Activated CD4-positive, alpha-beta T cell treated with anti-CD3 and anti-CD28 coated beads, Interleukin-2, amount 10 ng/mL, durations not matched to agents 7 days and 5 days (primary cell): ENCODE results near the gene SHISA3. TPM values are rescaled to one million over a fixed set of nuclear protein-coding genes. Genes with fewer than 3 reads are reported as not detected.

ENCODE experiments used
- CTCF ChIA-PET: fragments of 350-600 bp; sonication (Branson Sonifier 250); formaldehyde crosslinking; loops from one replicate; lab custom pipeline; 2021; ENCODE audit warnings: antibody characterized with exemption; lab: Charles Lee
- POLR2A ChIA-PET: fragments of 350-600 bp; sonication (Branson Sonifier 250); formaldehyde crosslinking; loops from one replicate; lab custom pipeline; 2021; ENCODE audit warnings: antibody characterized with exemption; lab: Charles Lee
- DNase-seq: peaks from one replicate; pipeline ENCODE4 v3.0.0-alpha.2; 2020
- H3K27ac Mint-ChIP-seq: one replicate; pipeline ENCODE4 v1.8.0; 2021; ENCODE audit warnings: mild to moderate bottlenecking, moderate library complexity, mixed read lengths
- H3K27me3 Mint-ChIP-seq: one replicate; pipeline ENCODE4 v1.8.0; 2021; ENCODE audit warnings: mixed read lengths
- H3K36me3 Mint-ChIP-seq: one replicate; pipeline ENCODE4 v1.8.0; 2021; ENCODE audit warnings: low read depth, mixed read lengths
- H3K4me1 Mint-ChIP-seq: one replicate; pipeline ENCODE4 v1.8.0; 2021; ENCODE audit warnings: mixed read lengths
- H3K4me3 Mint-ChIP-seq: one replicate; pipeline ENCODE4 v1.8.0; 2021; ENCODE audit warnings: mild to moderate bottlenecking, moderate library complexity, mixed read lengths
- H3K9me3 Mint-ChIP-seq: one replicate; pipeline ENCODE4 v1.8.0; 2021; ENCODE audit warnings: mixed read lengths
- total RNA-seq, 2 experiments: library from RNA; stranded (reverse); gene quantifications; one replicate each; pipeline ENCODE4 v1.2.3, GENCODE V29; 2021

SHISA3 gene
- total RNA-seq, 2 experiments from 2014 or later = 0.42 to 0.69 TPM

DNA sequence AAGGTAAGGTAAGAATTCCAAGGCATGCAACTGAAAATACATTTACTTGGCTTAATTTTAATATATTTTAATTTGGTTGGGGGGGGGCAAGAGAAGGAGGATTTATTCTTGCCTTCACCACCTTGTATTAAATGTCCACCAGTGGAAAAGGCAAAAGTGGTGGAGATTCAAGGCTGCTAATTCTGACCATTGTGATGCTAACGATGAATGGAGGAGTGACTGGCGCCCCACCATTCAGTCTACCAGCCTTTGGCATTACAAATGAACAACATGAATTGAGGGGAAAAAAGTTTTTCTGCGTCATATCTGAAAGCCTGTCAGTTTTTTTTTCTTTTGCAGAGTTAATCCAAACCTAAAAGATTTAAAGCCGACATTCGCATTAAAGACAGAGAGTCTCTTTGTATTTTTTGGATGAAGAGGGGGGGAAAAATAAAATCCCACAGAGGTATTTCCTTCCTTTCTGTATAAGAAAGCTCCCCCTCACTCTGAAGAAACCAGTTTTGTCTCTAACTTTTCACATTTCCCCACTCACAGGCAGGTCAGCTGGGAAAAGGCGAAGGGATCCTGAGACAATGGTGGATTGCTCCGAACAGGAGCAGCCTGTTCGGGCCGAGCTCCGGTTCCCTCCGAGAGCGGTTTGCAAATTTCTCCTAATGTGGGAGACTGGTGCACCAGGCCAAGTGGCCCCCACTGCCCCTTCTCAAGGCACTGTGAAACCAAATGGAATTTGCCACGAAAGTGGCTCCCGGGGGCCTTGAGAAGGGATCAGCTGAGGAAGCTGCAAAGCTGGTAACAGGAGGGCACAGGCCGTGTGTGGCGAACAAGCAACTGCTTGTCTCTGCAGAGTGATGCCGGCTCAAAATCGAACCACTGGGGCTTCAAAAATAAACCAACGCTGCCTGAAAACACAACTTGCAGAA, 28.1 kb downstream of the SHISA3 start:
- H3K9me3 Mint-ChIP-seq = no peaks in the 10 kb centered on the region
- peaks cover 9% of the 10 kb centered on the region for H3K36me3 Mint-ChIP-seq
- ChIA-PET CTCF (no interaction called here), POLR2A (no interaction called here)
- no peak for DNase-seq
- H3K4me3 Mint-ChIP-seq = no peak overlapping the region
- no peak overlapping the region for H3K27ac Mint-ChIP-seq
- no peaks in the 10 kb centered on the region for H3K4me1 Mint-ChIP-seq
- H3K27me3 Mint-ChIP-seq = no peaks in the 10 kb centered on the region

DNA sequence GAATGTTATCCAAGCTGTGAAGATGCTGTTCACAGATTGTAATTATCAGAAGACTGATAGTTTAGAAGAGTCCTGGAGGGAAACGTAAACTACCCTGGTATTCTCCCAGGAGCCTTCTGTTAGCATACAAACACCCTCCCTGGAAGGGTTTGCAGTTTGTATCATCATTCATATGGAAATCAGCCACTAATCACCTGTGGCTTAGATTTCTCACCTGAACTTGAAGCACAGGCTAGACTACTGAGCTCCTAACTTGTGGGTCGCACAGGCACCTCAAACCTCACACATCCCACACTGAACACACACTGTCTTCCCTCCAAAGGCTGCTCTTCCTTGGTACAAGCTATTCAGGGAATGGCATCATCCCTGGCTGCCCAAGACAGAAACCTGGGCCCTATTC, 30.7 kb downstream of the SHISA3 start:
- Mint-ChIP-seq H3K4me1 (no peaks in the 10 kb centered on the region), H3K4me3 (no peak overlapping the region), H3K9me3 (no peaks in the 10 kb centered on the region), H3K27ac (no peak overlapping the region), H3K27me3 (no peaks in the 10 kb centered on the region), H3K36me3 (peaks cover 4% of the 10 kb centered on the region)
- ChIA-PET CTCF (interaction anchor here (1.2 kb wide), 1 partner anchor 10 kb away, joined by 3 read pairs; no protein-coding TSS in a partner anchor), POLR2A (no interaction called here)
- no peak for DNase-seq

DNA sequence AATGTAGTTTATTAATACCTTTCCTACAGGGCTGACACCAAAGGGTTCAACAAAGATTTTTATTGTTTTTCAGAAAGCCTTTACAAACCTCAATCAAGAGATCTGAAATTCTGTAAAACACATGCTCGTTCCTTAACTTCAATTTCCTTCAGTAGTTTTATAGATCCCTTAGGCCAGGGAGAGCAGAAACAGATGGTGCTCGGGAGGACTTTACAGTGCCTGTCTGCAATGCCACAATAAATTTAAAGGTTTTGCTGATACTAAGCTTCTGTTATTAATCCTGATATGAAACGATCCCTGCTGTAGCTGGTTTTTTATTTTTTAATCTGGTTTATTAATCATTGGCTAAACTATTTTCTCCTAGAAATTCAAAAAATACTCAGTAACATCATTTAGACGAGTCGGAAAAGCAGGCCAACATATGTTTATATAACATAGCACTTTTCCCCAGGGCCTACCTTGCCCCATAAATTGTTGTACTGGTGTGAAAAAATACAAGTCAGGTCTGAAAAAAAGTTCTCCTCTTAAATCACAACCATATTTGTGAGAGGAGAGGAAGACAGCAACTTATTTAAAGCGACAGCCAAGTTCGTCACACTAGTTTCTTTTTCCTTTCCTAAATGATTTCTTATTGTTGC, 39.8 kb downstream of the SHISA3 start:
- Mint-ChIP-seq H3K27me3 (no peaks in the 10 kb centered on the region), H3K4me1 (no peaks in the 10 kb centered on the region)
- POLR2A ChIA-PET = no interaction called here

DNA sequence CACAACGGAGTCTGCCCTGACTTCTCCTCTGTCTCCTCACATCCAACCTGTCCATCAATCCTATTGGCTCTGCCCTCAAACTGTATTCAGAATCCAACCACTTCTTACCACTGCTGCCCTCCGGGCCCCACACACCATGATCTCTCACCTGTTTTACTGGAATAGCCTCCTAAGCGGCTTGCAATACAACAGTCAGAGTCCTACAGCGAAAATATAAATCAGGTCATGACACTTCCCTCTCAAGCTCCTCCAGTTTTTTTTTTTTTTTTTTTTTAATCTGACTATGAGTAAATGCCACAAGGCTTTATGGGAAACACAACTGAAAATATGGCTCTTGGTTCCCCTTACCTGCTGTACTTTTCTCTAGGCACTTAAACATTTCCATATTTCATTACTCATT, 42.8 kb downstream of the SHISA3 start:
- Mint-ChIP-seq H3K27me3 (no peaks in the 10 kb centered on the region), H3K9me3 (no peaks in the 10 kb centered on the region), H3K4me1 (no peaks in the 10 kb centered on the region), H3K36me3 (peaks cover 12% of the 10 kb centered on the region), H3K27ac (no peak overlapping the region), H3K4me3 (no peak overlapping the region)
- ChIA-PET CTCF (no interaction called here), POLR2A (no interaction called here)
- DNase-seq = no peak

More for the DNA sequence above, 39.8 kb downstream of the SHISA3 start:
- Mint-ChIP-seq H3K9me3 (no peaks in the 10 kb centered on the region), H3K27ac (no peak overlapping the region), H3K36me3 (peaks cover 12% of the 10 kb centered on the region), H3K4me3 (no peak overlapping the region)
- CTCF ChIA-PET = no interaction called here
- no peak for DNase-seq

DNA sequence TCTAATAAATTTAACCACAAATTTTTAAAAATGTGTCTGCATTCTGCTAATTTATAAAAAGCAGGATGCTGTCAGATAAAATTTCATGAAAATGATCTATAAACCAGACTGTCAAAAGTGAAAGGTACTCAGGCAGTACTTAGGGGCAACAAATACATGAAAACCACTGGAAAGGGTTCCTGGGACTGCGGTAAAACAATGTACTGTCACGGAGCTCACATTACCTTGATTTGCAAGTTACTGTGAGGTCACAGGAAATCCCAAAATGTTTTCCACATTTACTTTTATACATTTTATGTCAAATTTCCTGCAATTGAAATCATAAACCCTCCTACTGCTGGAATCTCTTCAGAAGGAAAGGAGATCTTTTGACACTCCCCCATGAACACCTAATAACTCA, 45.3 kb downstream of the SHISA3 start:
- CTCF ChIA-PET = no interaction called here
- Mint-ChIP-seq H3K27me3 (no peaks in the 10 kb centered on the region), H3K4me3 (no peak overlapping the region), H3K27ac (no peak overlapping the region), H3K4me1 (no peaks in the 10 kb centered on the region), H3K9me3 (no peaks in the 10 kb centered on the region), H3K36me3 (peaks cover 6% of the 10 kb centered on the region)
- DNase-seq = no peak
- POLR2A ChIA-PET = no interaction called here

DNA sequence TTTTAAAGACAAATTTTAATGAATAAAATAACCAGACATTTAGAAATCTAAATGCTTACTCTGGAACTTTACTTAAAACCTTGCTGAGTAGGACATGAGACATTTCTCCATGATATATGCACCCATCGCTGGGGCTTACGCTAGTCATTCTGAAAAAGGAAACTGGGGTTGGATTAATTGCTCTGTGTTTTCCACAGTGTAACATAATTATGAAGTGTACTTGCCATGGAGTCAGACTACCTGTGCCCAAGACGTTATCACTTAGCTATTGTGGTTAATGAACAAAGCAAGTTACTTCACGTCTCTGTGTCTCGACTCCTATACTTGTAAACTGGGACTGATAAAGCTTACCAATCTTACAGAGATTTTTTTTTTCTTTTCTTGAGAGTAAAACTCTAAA, 47.8 kb downstream of the SHISA3 start:
- DNase-seq = no peak
- POLR2A ChIA-PET = no interaction called here
- no peak overlapping the region for H3K27ac Mint-ChIP-seq
- no peak overlapping the region for H3K4me3 Mint-ChIP-seq
- H3K36me3 Mint-ChIP-seq = peaks cover 9% of the 10 kb centered on the region
- no peaks in the 10 kb centered on the region for H3K27me3 Mint-ChIP-seq
- CTCF ChIA-PET = no interaction called here
- no peaks in the 10 kb centered on the region for H3K4me1 Mint-ChIP-seq
- no peaks in the 10 kb centered on the region for H3K9me3 Mint-ChIP-seq

DNA sequence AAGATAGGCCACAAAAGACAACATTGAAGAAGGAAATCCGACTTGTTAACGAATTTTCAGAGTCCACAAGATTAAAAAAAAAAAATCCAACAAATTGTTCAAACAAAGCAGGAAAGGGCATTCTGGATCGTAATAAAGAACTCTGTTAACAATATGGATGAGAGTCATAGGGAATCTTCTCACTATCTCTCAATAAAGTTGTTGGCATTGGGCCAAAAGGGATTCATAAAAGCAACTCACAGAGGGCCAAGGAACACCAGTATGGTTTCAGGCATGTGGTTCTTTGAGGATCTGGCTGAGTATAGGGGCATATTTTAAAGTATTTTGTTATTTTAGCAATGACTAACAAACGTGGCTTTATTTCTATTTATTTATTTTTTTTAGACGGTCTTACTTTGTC, 49.5 kb downstream of the SHISA3 start:
- Mint-ChIP-seq H3K27me3 (no peaks in the 10 kb centered on the region), H3K27ac (no peak overlapping the region), H3K4me3 (no peak overlapping the region), H3K9me3 (no peaks in the 10 kb centered on the region), H3K4me1 (no peaks in the 10 kb centered on the region), H3K36me3 (peaks cover 16% of the 10 kb centered on the region)
- POLR2A ChIA-PET = no interaction called here
- CTCF ChIA-PET = no interaction called here
- DNase-seq = no peak

Other genes with a start within 250 kb of the SHISA3 start
- gene BEND4, start 244.8 kb upstream of the SHISA3 start, total RNA-seq = under 1 TPM; 0.05 to 0.19 TPM